Activated T-cell treated with anti-CD3 and anti-CD28 coated beads for 48 hours (primary cell): Measurements from ENCODE around the gene ATP2B1.

Experiments used
- DNase-seq: peaks from one replicate; pipeline ENCODE4 v3.0.0-alpha.2; 2020; ENCODE audit warnings: low read depth

ATP2B1 gene

GRCh38 chr12:89539426-89540223 is 169.0 kb downstream of the ATP2B1 start:
- no peak for DNase-seq

DNA sequence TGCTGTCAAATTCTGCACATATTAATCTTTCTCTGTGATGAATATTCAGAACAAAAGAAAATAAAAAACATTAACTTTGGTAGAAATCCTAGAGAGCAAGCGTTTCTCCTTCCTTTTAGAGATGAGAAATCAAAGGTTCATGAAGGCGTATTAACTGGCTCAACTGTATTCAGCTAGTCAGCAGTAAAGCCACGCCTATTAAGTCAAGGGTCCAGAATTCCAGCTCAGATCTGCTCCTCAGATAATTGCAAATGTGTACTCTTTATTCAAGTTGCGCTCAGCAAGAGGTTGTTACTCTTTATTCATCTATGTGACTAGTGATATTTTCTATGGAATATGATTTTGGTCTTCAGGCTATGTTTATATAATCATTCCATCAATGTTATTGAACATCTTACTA is 169.7 kb downstream of the ATP2B1 start:
- no peak for DNase-seq
